ENCODE measurements around the gene YEATS2. TPM values are rescaled to one million over a fixed set of nuclear protein-coding genes. Genes with fewer than 3 reads are reported as not detected.

Gene YEATS2
- total RNA-seq, 3 donors from 2014 or later, result 11.5 to 32.8 (median 26.6) TPM

DNA sequence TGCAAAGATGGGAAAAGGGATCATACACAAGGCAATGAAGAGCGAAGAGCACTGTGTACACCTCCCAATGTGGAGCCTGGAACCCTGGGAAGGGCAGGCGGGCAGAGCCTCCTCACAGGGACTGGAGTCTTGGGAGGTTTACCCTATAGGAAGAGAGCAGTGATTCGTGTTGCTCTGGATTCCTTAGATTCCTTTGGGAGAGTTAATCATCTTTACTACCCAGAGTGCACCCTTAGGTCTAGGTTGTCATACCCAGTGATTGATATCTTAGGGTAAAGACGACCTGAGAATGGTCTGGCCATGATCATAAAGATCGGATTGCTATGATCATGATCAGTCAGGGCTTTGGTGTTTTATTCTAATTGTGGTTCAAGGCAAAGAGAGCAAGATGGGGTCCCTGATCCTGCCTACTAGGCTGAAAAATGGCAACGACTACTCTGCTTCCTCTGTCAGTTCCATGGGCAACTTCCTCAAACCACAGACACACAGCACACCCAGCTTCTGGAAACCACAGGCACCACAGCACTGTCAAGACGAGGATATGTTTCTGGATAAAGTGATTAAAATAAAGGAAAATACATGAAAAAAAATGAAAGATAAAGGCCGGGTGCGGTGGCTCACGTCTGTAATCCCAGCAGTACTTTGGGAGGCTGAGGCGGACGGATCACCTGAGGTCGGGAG, 148.2 kb downstream of the YEATS2 start:
- no peak for DNase-seq (ENCODE audit: low spot score in 2 of 2)
- no peaks in the 10 kb centered on the region for H3K9me3 ChIP-seq
- H3K27ac ChIP-seq, result peak overlapping the region; percentile 64 to 70
- intact Hi-C loops (cut with DNase I; ENCODE audit: low total_unique reads), result no loop called here
- H3K27me3 ChIP-seq, result no peaks in the 10 kb centered on the region
- H3K36me3 ChIP-seq, result peaks cover 4% of the 10 kb centered on the region
- TF ChIP-seq CTCF (IDR thresholded peaks at IDR 0.05) (no peak), POLR2A (IDR thresholded peaks at IDR 0.05) (no peak)
- H3K4me1 ChIP-seq, result peaks cover 0 to 5% of the 10 kb centered on the region in 2 donors
- no peak overlapping the region for H3K4me3 ChIP-seq

GRCh38 chr3:183854318-183855035, 156.9 kb downstream of the YEATS2 start:
- peaks cover 15% of the 10 kb centered on the region for H3K36me3 ChIP-seq

DNA sequence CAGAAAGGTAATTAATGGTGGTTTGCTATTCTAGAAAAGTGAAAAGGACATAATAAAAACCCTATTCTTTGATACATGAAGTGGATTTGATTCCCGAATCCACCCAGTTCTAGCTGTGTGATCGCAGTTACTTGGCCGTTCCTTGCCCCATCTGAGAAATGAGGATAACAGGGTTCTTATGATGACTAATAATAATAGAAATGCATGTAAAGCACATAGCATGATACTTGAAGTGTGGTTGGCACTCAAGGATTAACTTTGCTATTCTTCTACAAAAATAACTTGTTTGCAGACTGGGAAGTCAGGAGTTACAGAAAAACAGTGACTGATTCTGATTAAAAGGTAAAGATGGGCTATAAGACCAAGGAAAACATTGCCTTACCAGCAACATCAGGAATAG, 160.3 kb downstream of the YEATS2 start:
- no peak for DNase-seq (ENCODE audit: low spot score in 2 of 2)
- TF ChIP-seq CTCF (IDR thresholded peaks at IDR 0.05) (no peak), POLR2AphosphoS5 (IDR thresholded peaks at IDR 0.05) (no peak), POLR2A (IDR thresholded peaks at IDR 0.05) (no peak)
- H3K36me3 ChIP-seq, result peaks cover 15% of the 10 kb centered on the region
- intact Hi-C loops (cut with DNase I; ENCODE audit: low total_unique reads), result loop anchor here (10.0 kb wide), 1 partner anchor 303 kb away; the partner anchor contains the start of gene KLHL6
- H3K27me3 ChIP-seq, result no peaks in the 10 kb centered on the region
- no peak overlapping the region for H3K4me3 ChIP-seq
- H3K27ac ChIP-seq, result no peak overlapping the region
- no peaks in the 10 kb centered on the region for H3K9me3 ChIP-seq
- H3K4me1 ChIP-seq, result no peaks in the 10 kb centered on the region

More at GRCh38 chr3:183854318-183855035, 156.9 kb downstream of the YEATS2 start:
- no peaks in the 10 kb centered on the region for H3K27me3 ChIP-seq
- intact Hi-C loops (cut with DNase I; ENCODE audit: low total_unique reads), result loop anchor here (10.0 kb wide), 1 partner anchor 300 kb away; the partner anchor contains the start of gene KLHL6
- H3K4me3 ChIP-seq, result no peak overlapping the region
- DNase-seq (ENCODE audit: low spot score in 2 of 2), result no peak
- no peak for TF ChIP-seq POLR2AphosphoS5 (IDR thresholded peaks at IDR 0.05)
- TF ChIP-seq CTCF (IDR thresholded peaks at IDR 0.05), result no peak
- no peak for TF ChIP-seq POLR2A (IDR thresholded peaks at IDR 0.05)
- no peaks in the 10 kb centered on the region for H3K9me3 ChIP-seq
- H3K4me1 ChIP-seq, result no peaks in the 10 kb centered on the region
- no peak overlapping the region for H3K27ac ChIP-seq

Other genes starting within 250 kb of the YEATS2 start
- gene KLHL6, start 142.1 kb upstream of the YEATS2 start, total RNA-seq, result 1 to 10 TPM; 2.7 to 7.9 (median 4.3) TPM
- gene KLHL24, start 62.2 kb upstream of the YEATS2 start, total RNA-seq, result 100 to 1,000 TPM; 108 to 184 (median 129) TPM
- 1 to 10 TPM in 2 of 3 donors, under 1 TPM in 1; 0.33 to 2.1 (median 1.8) TPM for gene MAP6D1, start 127.8 kb downstream of the YEATS2 start, total RNA-seq
- gene PARL, start 187.1 kb downstream of the YEATS2 start, total RNA-seq, result 10 to 100 TPM; 48.0 to 53.6 (median 50.5) TPM

Measured in breast epithelium (tissue), 4 donors.